Coronary artery (tissue), 2 donors: Measurements from ENCODE around the gene CIDEB.

Source experiments
- DNase-seq: peaks from one replicate; pipeline ENCODE4 v3.0.0-alpha.2; 2017; ENCODE audit warnings: low spot score
- H3K27ac ChIP-seq, 2 donors: fragments of 200-600 bp; sonication (generic); one replicate each; pipeline ENCODE4 v1.5.1; 2016 to 2019
- H3K4me3 ChIP-seq: fragments of 200-600 bp; sonication (generic); 2 replicates; pipeline ENCODE4 v1.5.1; 2016; ENCODE audit warnings: mild to moderate bottlenecking, moderate library complexity
- CTCF ChIP-seq: fragments of 200-600 bp; sonication (generic); IDR thresholded peaks from one replicate; pipeline ENCODE4 v1.5.1; 2019; ENCODE audit warnings: antibody characterized with exemption

The CIDEB gene

GRCh38 chr14:24285351-24285750 lies 22.4 kb downstream of the CIDEB start:
- no peak for TF ChIP-seq CTCF
- no peak overlapping the region for H3K4me3 ChIP-seq
- H3K27ac ChIP-seq, result no peak overlapping the region

GRCh38 chr14:24284501-24285035 lies 23.2 kb downstream of the CIDEB start:
- H3K4me3 ChIP-seq, result no peak overlapping the region
- DNase-seq, result no peak
- TF ChIP-seq CTCF, result no peak
- H3K27ac ChIP-seq, result no peak overlapping the region

More at GRCh38 chr14:24285351-24285750, 22.4 kb downstream of the CIDEB start:
- no peak for DNase-seq

- TF ChIP-seq CTCF, result no peak
Observed at GRCh38 chr14:24283796-24284460, 23.8 kb downstream of the CIDEB start.

GRCh38 chr14:24282736-24283135 lies 25.0 kb downstream of the CIDEB start:
- DNase-seq, result no peak
- no peak for TF ChIP-seq CTCF
- no peak overlapping the region for H3K4me3 ChIP-seq
- H3K27ac ChIP-seq, result no peak overlapping the region

More at GRCh38 chr14:24283796-24284460, 23.8 kb downstream of the CIDEB start:
- H3K4me3 ChIP-seq, result no peak overlapping the region
- DNase-seq, result no peak
- H3K27ac ChIP-seq, result no peak overlapping the region

GRCh38 chr14:24281636-24282035 lies 26.1 kb downstream of the CIDEB start:
- no peak for DNase-seq
- no peak overlapping the region for H3K4me3 ChIP-seq
- no peak overlapping the region for H3K27ac ChIP-seq
- no peak for TF ChIP-seq CTCF

- DNase-seq, result no peak
- H3K4me3 ChIP-seq, result no peak overlapping the region
- no peak for TF ChIP-seq CTCF
- H3K27ac ChIP-seq, result peak overlapping the region in 1 of 2 donors; percentile 32
Observed at GRCh38 chr14:24280797-24281460, 26.8 kb downstream of the CIDEB start.
